PC-9 (cell line): ENCODE measurements around the gene RREB1.

Experiments used
- EZH2 ChIP-seq: fragments of 200-600 bp; sonication (generic); IDR thresholded peaks from 2 replicates; pipeline ENCODE4 v1.8.0; 2017; ENCODE audit warnings: antibody characterized with exemption, low read depth
- TF ChIP-seq, protein P1 (sequence below): fragments of 200-600 bp; sonication (generic); conservative IDR thresholded peaks from 2 replicates; pipeline ENCODE4 v1.6.1; 2017; ENCODE audit warnings: mixed run types, antibody characterized with exemption, mild to moderate bottlenecking, moderate library complexity

DNA sequence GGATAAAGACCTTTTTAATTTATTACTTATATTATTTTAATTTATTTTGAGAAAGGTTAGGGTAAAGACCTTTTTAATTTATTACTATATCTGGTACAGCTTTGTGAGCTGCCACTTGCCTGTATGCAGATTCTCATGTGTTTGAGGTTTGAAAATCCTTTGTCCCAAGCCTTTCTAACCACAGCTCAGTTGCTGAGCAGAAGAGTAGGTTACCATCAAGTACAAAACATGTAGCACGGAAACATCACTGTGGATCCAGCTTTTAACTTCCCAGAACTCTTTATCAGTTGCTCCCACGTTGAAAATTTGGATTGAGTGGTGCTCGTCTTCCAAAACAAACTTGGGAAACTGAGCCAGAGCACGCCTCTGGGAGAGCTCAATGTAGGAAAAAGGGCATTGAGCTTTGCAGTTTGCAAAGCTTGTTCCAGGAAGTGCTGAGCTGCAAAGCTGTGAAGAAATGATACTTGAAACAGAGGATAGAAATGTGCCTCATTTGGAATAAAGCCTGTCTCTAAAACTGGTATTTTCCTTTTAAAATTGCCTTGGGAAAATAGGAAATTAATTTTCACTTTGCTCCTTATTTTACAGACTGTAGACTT is 89.0 kb downstream of the RREB1 start:
- TF ChIP-seq, protein P1, sequence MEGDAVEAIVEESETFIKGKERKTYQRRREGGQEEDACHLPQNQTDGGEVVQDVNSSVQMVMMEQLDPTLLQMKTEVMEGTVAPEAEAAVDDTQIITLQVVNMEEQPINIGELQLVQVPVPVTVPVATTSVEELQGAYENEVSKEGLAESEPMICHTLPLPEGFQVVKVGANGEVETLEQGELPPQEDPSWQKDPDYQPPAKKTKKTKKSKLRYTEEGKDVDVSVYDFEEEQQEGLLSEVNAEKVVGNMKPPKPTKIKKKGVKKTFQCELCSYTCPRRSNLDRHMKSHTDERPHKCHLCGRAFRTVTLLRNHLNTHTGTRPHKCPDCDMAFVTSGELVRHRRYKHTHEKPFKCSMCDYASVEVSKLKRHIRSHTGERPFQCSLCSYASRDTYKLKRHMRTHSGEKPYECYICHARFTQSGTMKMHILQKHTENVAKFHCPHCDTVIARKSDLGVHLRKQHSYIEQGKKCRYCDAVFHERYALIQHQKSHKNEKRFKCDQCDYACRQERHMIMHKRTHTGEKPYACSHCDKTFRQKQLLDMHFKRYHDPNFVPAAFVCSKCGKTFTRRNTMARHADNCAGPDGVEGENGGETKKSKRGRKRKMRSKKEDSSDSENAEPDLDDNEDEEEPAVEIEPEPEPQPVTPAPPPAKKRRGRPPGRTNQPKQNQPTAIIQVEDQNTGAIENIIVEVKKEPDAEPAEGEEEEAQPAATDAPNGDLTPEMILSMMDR = no peak
- no peak for TF ChIP-seq EZH2
